NCI-H2196 (cell line): ENCODE measurements around the gene MYO6.

Experiments
- DNase-seq: peaks from one replicate; lab custom pipeline; 2025; ENCODE audit not compliant: unreplicated experiment; lab: John Stamatoyannopoulos, UW

MYO6 gene

DNA sequence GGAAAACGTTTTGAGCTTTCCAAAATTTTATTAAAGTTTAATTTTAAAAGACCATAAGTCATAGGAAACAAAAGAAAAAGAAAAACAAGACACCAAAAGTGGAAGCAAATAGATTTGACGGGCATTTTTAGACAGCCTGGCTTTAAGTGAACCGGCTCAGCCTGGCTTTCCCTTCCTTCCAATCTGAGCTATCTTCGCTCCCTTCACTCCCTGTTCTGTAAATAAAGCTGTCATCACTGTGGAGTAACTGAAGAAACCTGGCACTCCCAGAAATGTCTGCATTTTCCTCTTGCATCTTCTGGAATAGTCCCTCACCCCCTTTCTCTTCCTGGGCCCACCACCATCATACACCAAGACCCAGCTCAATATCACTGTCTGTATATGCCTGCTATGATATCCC, 191.5 kb downstream of the MYO6 start:
- no peak for DNase-seq

DNA sequence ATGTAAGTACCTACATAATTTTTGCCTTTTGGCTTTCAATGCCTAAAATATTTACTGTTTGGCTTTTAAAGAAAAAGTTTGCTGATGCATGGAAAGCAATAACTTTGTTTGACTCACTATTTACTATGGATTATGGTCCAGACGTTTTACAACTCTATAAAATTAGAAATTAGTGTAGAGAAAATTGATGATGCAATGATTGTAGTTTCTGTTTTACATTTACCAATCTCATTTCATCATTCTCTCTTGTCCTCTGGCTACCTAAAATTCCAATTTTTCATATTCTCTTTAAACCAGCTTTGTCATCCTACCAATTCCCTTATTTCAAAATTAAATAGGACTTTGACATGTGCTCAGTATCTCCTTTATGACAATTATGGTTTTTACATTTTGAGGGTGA, 192.5 kb downstream of the MYO6 start:
- no peak for DNase-seq

DNA sequence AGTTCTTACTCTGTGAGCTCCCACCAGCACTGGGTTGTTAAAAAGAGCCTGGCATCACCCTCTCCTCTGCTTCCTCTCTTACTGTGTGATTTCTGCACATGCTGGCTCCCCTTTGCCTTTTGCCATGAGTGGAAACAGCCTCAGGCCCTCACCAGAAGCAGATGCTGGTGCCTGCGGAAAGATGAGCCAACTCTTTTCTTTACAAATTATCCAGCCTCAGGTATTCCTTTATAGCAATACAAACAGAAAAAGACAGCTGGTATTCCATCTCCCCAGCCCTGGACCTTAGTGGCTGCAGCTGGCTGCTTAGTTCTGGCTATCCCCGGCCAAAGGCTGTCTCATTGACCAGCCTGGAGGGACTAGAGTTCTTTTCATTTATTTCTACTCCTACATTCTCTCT, 194.3 kb downstream of the MYO6 start:
- DNase-seq: no peak

DNA sequence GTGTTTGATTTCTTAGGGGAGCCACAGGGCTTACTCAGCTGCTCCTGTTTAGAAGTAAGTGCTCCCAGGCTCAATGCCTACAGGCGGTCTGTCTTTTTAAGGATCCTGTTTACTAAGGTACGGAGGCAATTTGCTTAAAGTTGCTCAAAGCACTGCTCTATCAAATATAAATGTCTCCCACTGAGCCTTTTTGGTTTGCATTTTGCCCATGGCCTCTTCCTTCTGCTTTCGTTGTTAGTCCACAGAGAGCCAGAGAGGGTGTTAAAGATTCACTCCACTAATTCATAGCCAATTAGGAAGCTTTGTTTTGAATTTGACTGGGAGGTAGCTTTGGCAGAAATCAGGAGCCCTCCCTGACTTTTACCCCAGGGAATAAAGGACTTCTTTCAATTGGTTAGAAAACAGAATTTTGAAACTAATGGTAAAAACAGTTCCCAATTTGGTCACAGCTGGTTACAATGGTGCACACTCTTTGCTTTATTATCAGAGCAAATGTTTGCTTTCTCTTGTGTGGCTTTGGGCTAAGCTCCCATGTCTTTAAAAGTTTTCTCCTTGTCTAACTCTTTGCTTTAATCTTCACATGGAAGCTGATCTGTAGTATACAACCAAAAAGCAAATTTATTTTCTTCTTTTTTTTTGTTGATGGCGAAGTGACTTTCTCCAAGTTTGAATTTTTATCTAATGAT, 197.2 kb downstream of the MYO6 start:
- DNase-seq: no peak

DNA sequence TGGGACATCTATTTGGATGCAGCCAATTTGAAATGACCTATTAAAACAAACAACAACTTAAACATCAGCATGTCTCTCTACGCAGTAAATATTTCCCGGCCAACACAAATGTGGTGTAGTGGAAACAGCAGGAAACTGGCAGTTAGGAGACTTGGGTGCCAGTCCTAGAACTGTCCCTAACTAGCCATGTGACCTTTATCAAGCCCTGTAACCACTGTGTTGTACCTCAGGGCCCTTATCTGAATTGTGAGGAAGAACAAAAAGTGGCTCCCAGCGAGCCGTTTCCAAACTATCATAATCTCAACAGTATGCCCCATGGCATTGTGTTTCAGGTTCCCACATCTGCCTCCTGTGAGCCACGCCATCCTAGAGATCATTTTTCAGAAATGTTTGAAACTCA, 198.9 kb downstream of the MYO6 start:
- no peak for DNase-seq

DNA sequence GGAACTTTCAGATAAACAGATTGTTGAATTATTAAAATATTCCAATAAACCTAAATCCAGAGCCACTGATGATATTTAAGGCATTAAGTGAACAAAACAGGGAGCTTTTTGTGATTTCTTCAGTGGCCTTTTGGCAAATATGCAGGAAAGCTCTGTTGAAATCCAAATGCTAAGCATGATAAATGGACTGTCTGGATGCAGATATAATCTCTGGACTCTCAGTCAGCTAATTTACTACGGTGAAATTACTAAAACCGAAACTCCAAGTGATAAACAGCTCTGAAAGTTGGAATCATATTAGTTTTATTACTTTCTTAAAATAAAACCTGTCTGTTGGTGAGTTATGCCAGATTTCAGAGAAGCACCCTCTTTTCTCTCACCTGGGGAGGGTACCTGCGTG, 203.1 kb downstream of the MYO6 start:
- DNase-seq: no peak

DNA sequence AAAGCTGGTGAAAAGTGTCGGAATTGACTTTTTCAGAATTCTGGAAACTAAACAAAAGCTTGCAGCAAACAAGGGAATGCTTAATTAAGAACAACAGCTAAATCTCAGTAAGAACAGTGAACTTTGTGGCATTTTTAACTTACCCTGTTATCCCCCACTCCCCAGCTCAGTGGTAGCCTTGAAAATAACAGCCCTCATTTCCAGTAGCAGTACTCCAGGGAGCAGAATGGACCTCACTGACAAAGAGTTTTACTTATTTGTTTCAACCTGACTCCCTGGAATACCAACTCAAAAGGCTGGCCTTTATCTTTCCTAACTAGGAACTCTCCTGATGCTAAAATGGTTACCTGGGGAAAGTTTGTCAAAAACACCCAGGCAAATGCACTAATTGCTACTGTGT, 214.5 kb downstream of the MYO6 start:
- no peak for DNase-seq

DNA sequence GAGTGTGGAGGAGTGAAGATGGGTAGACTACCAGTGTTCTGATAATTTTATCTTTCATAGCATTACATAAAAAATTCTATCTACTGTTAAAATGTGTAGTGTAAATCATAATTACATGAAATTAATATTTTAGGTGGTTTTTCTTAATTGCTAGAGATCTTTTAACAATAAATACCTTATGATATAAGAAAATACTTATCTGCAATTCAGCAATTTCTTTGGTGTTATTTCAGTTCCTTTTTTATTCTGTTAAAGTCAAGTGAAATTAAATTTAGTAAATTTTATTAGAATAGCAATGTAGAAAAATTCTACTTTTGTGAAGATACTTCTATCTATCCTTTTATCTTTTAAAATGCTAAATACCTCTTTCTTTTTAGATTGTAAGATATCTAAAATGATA, 219.1 kb downstream of the MYO6 start:
- DNase-seq: no peak
